Thoracic aorta (tissue), 2 donors: Measurements from ENCODE around the gene OGDH. TPM values are rescaled to one million over a fixed set of nuclear protein-coding genes. Genes with fewer than 3 reads are reported as not detected.

Source experiments
- ATAC-seq: fragments of 150-250 bp; one replicate; pipeline ENCODE4 v1.8.0; 2017; ENCODE audit warnings: low read depth; ENCODE audit not compliant: insufficient number of reproducible peaks, low FRiP score
- DNase-seq: peaks from one replicate; pipeline ENCODE4 v3.0.0-alpha.2; 2020; ENCODE audit warnings: low spot score
- H3K27ac ChIP-seq, 2 donors: fragments of 200-600 bp; sonication (generic); 1 replicate in 1 of 2; 2 replicates in 1 of 2; pipeline ENCODE4 v1.5.1; 2016; ENCODE audit warnings: mild to moderate bottlenecking in 2 of 2, moderate library complexity in 2 of 2
- H3K27me3 ChIP-seq: fragments of 200-600 bp; sonication (generic); replicated peaks from 2 replicates; pipeline ENCODE4 v1.6.0; 2016; ENCODE audit warnings: mild to moderate bottlenecking; ENCODE audit not compliant: insufficient read depth
- H3K36me3 ChIP-seq: fragments of 200-600 bp; sonication (generic); one replicate; pipeline ENCODE4 v1.5.1; 2016
- H3K4me1 ChIP-seq, 2 donors: fragments of 200-600 bp; sonication (generic); 1 replicate in 1 of 2; 2 replicates in 1 of 2; pipeline versions ENCODE4 v1.5.1 to v1.6.0; 2016; ENCODE audit warnings: low read depth in 2 of 2, mild to moderate bottlenecking in 1 of 2; ENCODE audit not compliant: control insufficient read depth in 1 of 2
- H3K4me3 ChIP-seq: fragments of 200-600 bp; sonication (generic); 2 replicates; pipeline ENCODE4 v1.5.1; 2016; ENCODE audit warnings: mild to moderate bottlenecking
- H3K9me3 ChIP-seq: fragments of 200-600 bp; sonication (generic); 2 replicates; pipeline ENCODE4 v1.5.1; 2016
- total RNA-seq, 2 donors: library from RNA; depleted of rRNA; stranded (reverse); fragments of >200 nt; gene quantifications; one replicate each; pipeline versions ENCODE4 v1.1.0 to v1.2.3, GENCODE V29; 2016
- TF ChIP-seq, protein P1 (sequence below): fragments of 200-600 bp; sonication (generic); IDR thresholded peaks from one replicate; pipeline ENCODE4 v1.5.1; 2019; ENCODE audit warnings: antibody characterized with exemption

Gene OGDH
- total RNA-seq, 2 donors from 2014 or later: 80.8 to 99.2 TPM

DNA sequence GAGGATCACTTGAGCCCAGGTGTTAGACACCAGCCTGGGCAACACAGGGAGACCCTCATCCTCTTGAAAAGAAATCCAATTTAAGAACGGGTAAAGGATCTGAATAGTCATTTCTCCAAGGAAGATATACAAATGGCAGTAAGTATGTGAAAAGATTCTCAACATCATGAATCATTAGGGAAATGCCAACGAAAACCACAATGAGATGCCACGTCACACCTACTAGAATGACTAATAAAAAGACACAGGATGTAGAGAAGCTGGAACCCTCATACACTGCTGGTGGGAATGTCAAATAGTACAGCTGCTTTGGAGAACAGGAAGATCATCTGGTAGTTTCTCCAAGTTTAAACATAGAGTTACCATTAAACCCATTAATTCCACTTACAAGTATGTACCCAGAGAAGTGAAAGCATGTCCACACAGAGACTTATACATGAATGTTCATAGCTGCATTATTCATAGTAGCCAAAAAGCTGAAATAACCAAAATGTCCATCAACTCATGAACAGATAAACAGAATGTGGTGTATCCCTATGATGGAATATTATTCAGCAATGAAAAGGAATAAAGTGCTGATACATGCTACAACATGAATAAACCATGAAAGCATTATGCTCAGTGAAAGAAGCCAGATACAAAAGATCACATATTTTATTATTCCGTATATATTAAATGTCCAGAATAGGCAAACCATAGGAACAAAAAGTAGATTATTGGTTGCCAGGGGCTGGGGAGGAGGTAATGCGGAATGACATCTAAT, 129.2 kb downstream of the OGDH start:
- Histone ChIP-seq H3K4me3 (no peak overlapping the region), H3K4me1 (no peaks in the 10 kb centered on the region), H3K9me3 (no peaks in the 10 kb centered on the region), H3K36me3 (no peaks in the 10 kb centered on the region), H3K27ac (peak overlapping the region in 1 of 2 donors; percentile 20), H3K27me3 (no peaks in the 10 kb centered on the region)
- ATAC-seq: peak; percentile 59
- DNase-seq: no peak
- TF ChIP-seq, protein P1, sequence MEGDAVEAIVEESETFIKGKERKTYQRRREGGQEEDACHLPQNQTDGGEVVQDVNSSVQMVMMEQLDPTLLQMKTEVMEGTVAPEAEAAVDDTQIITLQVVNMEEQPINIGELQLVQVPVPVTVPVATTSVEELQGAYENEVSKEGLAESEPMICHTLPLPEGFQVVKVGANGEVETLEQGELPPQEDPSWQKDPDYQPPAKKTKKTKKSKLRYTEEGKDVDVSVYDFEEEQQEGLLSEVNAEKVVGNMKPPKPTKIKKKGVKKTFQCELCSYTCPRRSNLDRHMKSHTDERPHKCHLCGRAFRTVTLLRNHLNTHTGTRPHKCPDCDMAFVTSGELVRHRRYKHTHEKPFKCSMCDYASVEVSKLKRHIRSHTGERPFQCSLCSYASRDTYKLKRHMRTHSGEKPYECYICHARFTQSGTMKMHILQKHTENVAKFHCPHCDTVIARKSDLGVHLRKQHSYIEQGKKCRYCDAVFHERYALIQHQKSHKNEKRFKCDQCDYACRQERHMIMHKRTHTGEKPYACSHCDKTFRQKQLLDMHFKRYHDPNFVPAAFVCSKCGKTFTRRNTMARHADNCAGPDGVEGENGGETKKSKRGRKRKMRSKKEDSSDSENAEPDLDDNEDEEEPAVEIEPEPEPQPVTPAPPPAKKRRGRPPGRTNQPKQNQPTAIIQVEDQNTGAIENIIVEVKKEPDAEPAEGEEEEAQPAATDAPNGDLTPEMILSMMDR: no peak

- no peak for ATAC-seq
- no peaks in the 10 kb centered on the region for H3K36me3 ChIP-seq
- H3K9me3 ChIP-seq: no peaks in the 10 kb centered on the region
- no peak overlapping the region for H3K27ac ChIP-seq
- no peaks in the 10 kb centered on the region for H3K27me3 ChIP-seq
- TF ChIP-seq, protein P1: no peak
- no peak for DNase-seq
- H3K4me1 ChIP-seq: no peaks in the 10 kb centered on the region
- H3K4me3 ChIP-seq: no peak overlapping the region
Measured at GRCh38 chr7:44736896-44737295, 130.5 kb downstream of the OGDH start.

DNA sequence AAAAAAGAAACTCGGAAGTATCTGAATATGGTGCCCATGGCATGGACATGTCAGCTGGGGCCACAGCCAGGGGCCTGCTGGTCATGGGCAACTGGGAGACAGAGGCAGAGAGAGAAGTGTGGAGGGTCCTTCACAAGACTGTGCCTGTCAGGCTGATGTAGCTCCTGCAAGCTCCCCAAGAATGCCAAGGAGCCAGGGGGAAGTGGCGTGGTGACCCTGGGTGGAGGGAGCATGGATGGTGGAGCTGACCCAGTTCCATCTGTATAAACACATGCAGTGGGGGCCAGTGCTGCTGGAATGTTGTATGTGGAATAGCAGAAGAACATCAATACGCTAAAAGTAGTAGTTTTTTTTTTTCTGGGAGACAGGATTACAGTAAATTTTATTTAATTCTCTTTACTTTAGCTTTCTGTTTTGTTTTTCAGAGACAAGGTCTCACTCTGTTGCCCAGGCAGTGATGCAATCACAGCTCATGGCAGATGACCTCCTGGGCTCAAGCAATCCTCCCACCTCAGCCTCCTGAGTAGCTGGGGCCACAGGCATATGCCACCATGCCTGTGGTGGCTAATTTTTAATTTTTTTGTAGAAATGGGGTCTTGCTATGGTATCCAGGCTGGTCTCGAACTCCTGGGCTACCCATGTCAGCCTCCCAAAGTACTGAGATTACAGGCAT, 131.8 kb downstream of the OGDH start:
- Histone ChIP-seq H3K9me3 (no peaks in the 10 kb centered on the region), H3K27ac (no peak overlapping the region), H3K4me1 (no peaks in the 10 kb centered on the region), H3K27me3 (no peaks in the 10 kb centered on the region), H3K36me3 (no peaks in the 10 kb centered on the region), H3K4me3 (no peak overlapping the region)
- no peak for ATAC-seq
- TF ChIP-seq, protein P1: no peak
- DNase-seq: no peak

DNA sequence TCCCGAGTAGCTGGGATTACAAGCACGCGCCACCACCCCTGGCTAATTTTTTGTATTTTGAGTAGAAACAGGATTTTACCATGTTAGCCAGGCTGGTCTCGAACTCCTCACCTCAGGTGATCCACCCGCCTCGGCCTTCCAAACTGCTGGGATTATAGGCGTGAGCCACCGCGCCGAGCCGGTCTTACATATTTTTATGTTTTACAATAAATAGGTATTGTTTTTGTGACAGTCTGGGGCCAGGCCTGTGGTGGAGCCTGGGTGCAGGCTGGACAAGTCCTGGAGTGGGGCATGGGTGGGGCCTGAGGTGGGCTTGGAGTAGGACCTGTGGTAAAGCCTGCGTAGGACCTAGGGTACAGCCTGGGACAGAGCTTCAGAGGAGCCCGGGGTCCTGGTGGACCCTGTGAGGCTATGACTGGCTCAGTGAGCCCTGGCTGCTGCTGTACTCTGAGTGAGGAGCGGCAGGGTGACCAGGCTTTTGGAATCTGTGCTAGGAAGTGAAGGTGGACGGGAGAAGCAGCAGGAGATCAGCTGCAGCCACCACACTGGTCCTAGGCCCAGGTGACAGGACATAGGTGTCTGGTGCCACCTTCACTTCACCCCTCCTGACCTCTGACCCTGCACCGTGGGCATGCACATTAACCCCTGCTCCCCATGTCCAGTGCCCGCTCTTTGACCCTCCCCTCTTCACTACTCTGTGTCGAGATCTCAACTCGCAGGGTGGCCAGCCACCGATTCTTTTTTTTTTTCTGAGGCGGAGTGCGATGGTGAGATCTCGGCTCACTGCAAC, 132.6 kb downstream of the OGDH start:
- no peak for DNase-seq
- H3K36me3 ChIP-seq: no peaks in the 10 kb centered on the region
- H3K4me1 ChIP-seq: no peaks in the 10 kb centered on the region
- no peaks in the 10 kb centered on the region for H3K27me3 ChIP-seq
- no peak overlapping the region for H3K4me3 ChIP-seq
- H3K27ac ChIP-seq: no peak overlapping the region
- TF ChIP-seq, protein P1: no peak
- ATAC-seq: no peak
- no peaks in the 10 kb centered on the region for H3K9me3 ChIP-seq

GRCh38 chr7:44740055-44740454, 133.6 kb downstream of the OGDH start:
- no peak for ATAC-seq
- Histone ChIP-seq H3K27ac (no peak overlapping the region), H3K9me3 (no peaks in the 10 kb centered on the region), H3K4me1 (no peaks in the 10 kb centered on the region), H3K27me3 (no peaks in the 10 kb centered on the region), H3K4me3 (no peak overlapping the region), H3K36me3 (no peaks in the 10 kb centered on the region)
- TF ChIP-seq, protein P1: no peak
- DNase-seq: no peak
